Neural crest cell (in vitro differentiated cells): ENCODE measurements around the gene EVX2. TPM values are rescaled to one million over a fixed set of nuclear protein-coding genes. Genes with fewer than 3 reads are reported as not detected.
A peak's percentile ranks its signal among the peaks of the same experiment; 100 is the strongest.

Experiments
- DNase-seq: peaks from one replicate; pipeline ENCODE4 v3.0.0; 2021; ENCODE audit warnings: low read depth, mixed read lengths, low spot score
- H3K27ac Mint-ChIP-seq: one replicate; pipeline ENCODE4 v1.8.0; 2021; ENCODE audit warnings: mild to moderate bottlenecking, mixed read lengths; ENCODE audit not compliant: unreplicated experiment
- H3K27me3 Mint-ChIP-seq: 2 replicates; pipeline ENCODE4 v1.8.0; 2021; ENCODE audit warnings: low read depth, mild to moderate bottlenecking, mixed read lengths
- H3K36me3 Mint-ChIP-seq: 2 replicates; pipeline ENCODE4 v1.8.0; 2021; ENCODE audit warnings: low read depth, mild to moderate bottlenecking, mixed read lengths
- H3K4me1 Mint-ChIP-seq: 2 replicates; pipeline ENCODE4 v1.8.0; 2021; ENCODE audit warnings: mixed read lengths
- H3K4me3 Mint-ChIP-seq: one replicate; pipeline ENCODE4 v1.8.0; 2021; ENCODE audit warnings: mild to moderate bottlenecking, mixed read lengths
- H3K9me3 Mint-ChIP-seq: 2 replicates; pipeline ENCODE4 v1.8.0; 2021; ENCODE audit warnings: mixed read lengths
- CTCF ChIP-seq: fragments of 200-600 bp; sonication (generic); conservative IDR thresholded peaks from 2 replicates; pipeline ENCODE4 v1.5.0; 2021; ENCODE audit warnings: antibody characterized with exemption, mild to moderate bottlenecking
- total RNA-seq: library from RNA; stranded (reverse); gene quantifications from 2 replicates; pipeline ENCODE4 v1.2.1, GENCODE V29; 2021

The EVX2 gene
- total RNA-seq, 1 donor from 2014 or later: 0.44 TPM

GRCh38 chr2:176107731-176108181, 24.0 kb upstream of the EVX2 start:
- Mint-ChIP-seq H3K36me3 (peaks cover 7% of the 10 kb centered on the region), H3K27ac (no peak overlapping the region), H3K4me1 (peaks cover 13% of the 10 kb centered on the region), H3K4me3 (no peak overlapping the region), H3K9me3 (no peaks in the 10 kb centered on the region), H3K27me3 (peaks cover 93% of the 10 kb centered on the region)
- no peak for DNase-seq
- TF ChIP-seq CTCF: no peak

- H3K36me3 Mint-ChIP-seq: peaks cover 7% of the 10 kb centered on the region
- H3K27me3 Mint-ChIP-seq: peaks cover 93% of the 10 kb centered on the region
- no peak for DNase-seq
- peaks cover 13% of the 10 kb centered on the region for H3K4me1 Mint-ChIP-seq
- H3K9me3 Mint-ChIP-seq: no peaks in the 10 kb centered on the region
- H3K4me3 Mint-ChIP-seq: peak within 1 kb of the TSS; percentile 23
- TF ChIP-seq CTCF: no peak
- H3K27ac Mint-ChIP-seq: no peak within 1 kb of the TSS
These were observed 23.1 kb upstream of the EVX2 start, which contains the start of gene HOXD11 for GRCh38 chr2:176106581-176107539. HOXD11 (plus strand) TSS chr2:176107280; CDS start chr2:176107356, 76 bp downstream.

- TF ChIP-seq CTCF: no peak
- Mint-ChIP-seq H3K9me3 (no peaks in the 10 kb centered on the region), H3K27me3 (peaks cover 93% of the 10 kb centered on the region), H3K4me1 (peaks cover 13% of the 10 kb centered on the region), H3K36me3 (peaks cover 4% of the 10 kb centered on the region), H3K4me3 (peak overlapping the region; percentile 5), H3K27ac (no peak overlapping the region)
- no peak for DNase-seq
These were observed 22.2 kb upstream of the EVX2 start for GRCh38 chr2:176105730-176106580.

- peaks cover 13% of the 10 kb centered on the region for H3K4me1 Mint-ChIP-seq
- H3K9me3 Mint-ChIP-seq: no peaks in the 10 kb centered on the region
- peaks cover 93% of the 10 kb centered on the region for H3K27me3 Mint-ChIP-seq
- DNase-seq: no peak
- H3K27ac Mint-ChIP-seq: no peak overlapping the region
- H3K36me3 Mint-ChIP-seq: peaks cover 4% of the 10 kb centered on the region
- TF ChIP-seq CTCF: no peak
- no peak overlapping the region for H3K4me3 Mint-ChIP-seq
These were observed 21.4 kb upstream of the EVX2 start for GRCh38 chr2:176105078-176105729.
